Naive thymus-derived CD4-positive, alpha-beta T cell (primary cell): Measurements from ENCODE around the gene SIRT2. TPM values are rescaled to one million over a fixed set of nuclear protein-coding genes. Genes with fewer than 3 reads are reported as not detected.
"Not testable (repeated sequence)": the region's sequence is repeated elsewhere in the genome, so short reads cannot be mapped to it uniquely, and the experiment has no call there.

Experiments
- ATAC-seq: fragments of 150-1000 bp; cut with Tn5 transposase; 2 replicates; pipeline ENCODE4 v1.10.0; 2021; ENCODE audit warnings: mild to moderate bottlenecking, moderate library complexity
- CTCF ChIA-PET: fragments of 350-600 bp; sonication (Branson Sonifier 250); formaldehyde crosslinking; loops from one replicate; lab custom pipeline; 2021; ENCODE audit warnings: antibody characterized with exemption; lab: Charles Lee
- POLR2A ChIA-PET: fragments of 350-600 bp; sonication (Branson Sonifier 250); formaldehyde crosslinking; loops from one replicate; lab custom pipeline; 2021; ENCODE audit warnings: antibody characterized with exemption, inconsistent platforms; lab: Charles Lee
- DNase-seq, 9 donors: peaks; one replicate each; pipeline versions ENCODE4 v3.0.0 to v3.0.0-alpha.2; 2020 to 2022; ENCODE audit warnings: mixed read lengths in 1 of 9
- H3K27ac ChIP-seq: one replicate; pipeline ENCODE4 v1.7.0; 2013; ENCODE audit warnings: mild to moderate bottlenecking, low read depth, low read length, moderate library complexity
- H3K27me3 ChIP-seq, 2 donors: one replicate each; pipeline ENCODE4 v1.7.0; 2013; ENCODE audit warnings: low read length in 2 of 2, mild to moderate bottlenecking in 2 of 2, moderate library complexity in 2 of 2; ENCODE audit not compliant: control insufficient read depth in 2 of 2, insufficient read depth in 2 of 2
- H3K36me3 ChIP-seq, 3 experiments: 1 replicate in 2 of 3; 2 replicates in 1 of 3; pipeline ENCODE4 v1.7.0; 2013; ENCODE audit warnings: low read length in 3 of 3, mild to moderate bottlenecking in 3 of 3, moderate library complexity in 1 of 3; ENCODE audit not compliant: insufficient read depth in 3 of 3, control insufficient read depth in 2 of 3
- H3K4me1 ChIP-seq, 2 donors: one replicate each; pipeline ENCODE4 v1.7.0; 2013; ENCODE audit warnings: low read length in 2 of 2, mild to moderate bottlenecking in 2 of 2, moderate library complexity in 1 of 2; ENCODE audit not compliant: control insufficient read depth in 2 of 2, insufficient read depth in 2 of 2
- H3K4me3 ChIP-seq: 2 replicates; pipeline ENCODE4 v1.7.0; 2013; ENCODE audit warnings: mild to moderate bottlenecking, low read length
- H3K9me3 ChIP-seq, 3 experiments: 1 replicate in 2 of 3; 2 replicates in 1 of 3; pipeline ENCODE4 v1.7.0; 2013; ENCODE audit warnings: low read length in 3 of 3; ENCODE audit not compliant: control insufficient read depth in 2 of 3
- H3K27ac Mint-ChIP-seq, 9 donors: one replicate each; pipeline ENCODE4 v1.8.0; 2020 to 2022; ENCODE audit warnings: mixed read lengths in 9 of 9, mild to moderate bottlenecking in 8 of 9, moderate library complexity in 5 of 9, inconsistent platforms in 2 of 9
- H3K27me3 Mint-ChIP-seq, 5 donors: one replicate each; pipeline ENCODE4 v1.8.0; 2021 to 2022; ENCODE audit warnings: mixed read lengths in 5 of 5, mild to moderate bottlenecking in 1 of 5
- H3K36me3 Mint-ChIP-seq, 5 donors: one replicate each; pipeline ENCODE4 v1.8.0; 2020 to 2022; ENCODE audit warnings: mixed read lengths in 5 of 5, mild to moderate bottlenecking in 3 of 5, inconsistent platforms in 1 of 5
- H3K4me1 Mint-ChIP-seq, 7 donors: one replicate each; pipeline ENCODE4 v1.8.0; 2020 to 2022; ENCODE audit warnings: mixed read lengths in 7 of 7, mild to moderate bottlenecking in 3 of 7, inconsistent platforms in 1 of 7
- H3K4me3 Mint-ChIP-seq, 10 donors: one replicate each; pipeline ENCODE4 v1.8.0; 2020 to 2022; ENCODE audit warnings: mild to moderate bottlenecking in 10 of 10, mixed read lengths in 10 of 10, moderate library complexity in 6 of 10, inconsistent platforms in 2 of 10
- H3K9me3 Mint-ChIP-seq, 11 donors: one replicate each; pipeline ENCODE4 v1.8.0; 2020 to 2022; ENCODE audit warnings: mixed read lengths in 11 of 11, mild to moderate bottlenecking in 4 of 11, inconsistent platforms in 1 of 11, moderate library complexity in 1 of 11
- intact Hi-C, 2 donors: fragments of 100-400 bp; cut with micrococcal nuclease; formaldehyde crosslinking; loops; one replicate each; pipeline ENCODE4 v1.15.1; 2023
- polyA plus RNA-seq, 2 donors: library from polyadenylated mRNA; unstranded; fragments of 300-500 nt; fragmentation: Illumina TruSeq; gene quantifications; one replicate each; pipeline ENCODE4 v1.2.3, GENCODE V29; 2021
- total RNA-seq, 6 experiments: library from RNA in 5 of 6; stranded (reverse) in 5 of 6; gene quantifications; 1 replicate in 5 of 6; 2 replicates in 1 of 6; pipeline ENCODE4 v1.2.3 and lab custom pipeline; 2021 to 2026

Gene SIRT2
- total and polyA plus RNA-seq, 7 experiments from 2014 or later: 30.7 to 78.5 (median 47.5) TPM

- Mint-ChIP-seq H3K27ac (peak overlapping the region in 1 of 9 donors; percentile 55), H3K27me3 (peaks cover 4 to 25% (median 5%) of the 10 kb centered on the region in 5 donors), H3K4me3 (peak overlapping the region in 1 of 10 donors; percentile 19), H3K9me3 (peaks cover 0 to 2% (median 0%) of the 10 kb centered on the region in 11 donors), H3K4me1 (peaks cover 0 to 21% (median 6%) of the 10 kb centered on the region in 7 donors), H3K36me3 (no peaks in the 10 kb centered on the region)
- Histone ChIP-seq H3K36me3 (no peaks in the 10 kb centered on the region), H3K9me3 (no peaks in the 10 kb centered on the region), H3K4me1 (no peaks in the 10 kb centered on the region), H3K27ac (no peak overlapping the region), H3K27me3 (no peaks in the 10 kb centered on the region), H3K4me3 (no peak overlapping the region)
- ChIA-PET CTCF (no interaction called here), POLR2A (no interaction called here)
- ATAC-seq: no peak
- no peak for DNase-seq
- intact Hi-C loops: no loop called here
These were observed 42.6 kb upstream of the SIRT2 start for GRCh38 chr19:38941979-38942378.

GRCh38 chr19:38941466-38941865 is 42.0 kb upstream of the SIRT2 start:
- H3K27ac ChIP-seq, H3K36me3 Mint-ChIP-seq, intact Hi-C loops, POLR2A ChIA-PET, H3K9me3 Mint-ChIP-seq, H3K27me3 ChIP-seq, H3K4me1 ChIP-seq, ATAC-seq, DNase-seq, H3K9me3 ChIP-seq, H3K4me3 ChIP-seq, H3K36me3 ChIP-seq: not testable (repeated sequence)
- Mint-ChIP-seq H3K27me3 (peaks cover 4 to 25% (median 5%) of the 10 kb centered on the region in 5 donors), H3K27ac (peak overlapping the region in 1 of 9 donors; percentile 55), H3K4me1 (peaks cover 0 to 21% (median 6%) of the 10 kb centered on the region in 7 donors), H3K4me3 (peak overlapping the region in 2 of 10 donors; percentile 19 to 37)
- CTCF ChIA-PET: interaction anchor here (1.7 kb wide), 1 partner anchor 10 kb away, joined by 4 read pairs; no protein-coding TSS in a partner anchor

- peak overlapping the region in 1 of 9 donors; percentile 16 for H3K27ac Mint-ChIP-seq
- Histone ChIP-seq H3K27ac (no peak overlapping the region), H3K27me3 (no peaks in the 10 kb centered on the region), H3K4me1 (no peaks in the 10 kb centered on the region), H3K4me3 (no peak overlapping the region), H3K9me3 (no peaks in the 10 kb centered on the region), H3K36me3 (peaks cover 0 to under 1% (median 0%) of the 10 kb centered on the region in 3 experiments)
- peaks cover 4 to 25% (median 5%) of the 10 kb centered on the region in 5 donors for H3K27me3 Mint-ChIP-seq
- peaks cover 0 to 11% (median 3%) of the 10 kb centered on the region in 11 donors for H3K9me3 Mint-ChIP-seq
- DNase-seq (no peak), ATAC-seq (no peak)
- H3K4me3 Mint-ChIP-seq: no peak overlapping the region
- intact Hi-C loops: loop anchor here in 1 of 2 donors (10.0 kb wide), 2 partner anchors 425 to 895 kb away; partner anchors contain the start of gene DYRK1B
- H3K36me3 Mint-ChIP-seq: peaks cover 0 to 12% (median 9%) of the 10 kb centered on the region in 5 donors
- POLR2A ChIA-PET: no interaction called here
- CTCF ChIA-PET: interaction anchor here (1.7 kb wide), 1 partner anchor 8 kb away, joined by 4 read pairs; no protein-coding TSS in a partner anchor
- peaks cover 0 to 21% (median 6%) of the 10 kb centered on the region in 7 donors for H3K4me1 Mint-ChIP-seq
These were observed 40.5 kb upstream of the SIRT2 start for GRCh38 chr19:38939957-38940356.

GRCh38 chr19:38933544-38933943 is 34.1 kb upstream of the SIRT2 start:
- Mint-ChIP-seq H3K36me3 (peaks cover 0 to 32% (median 17%) of the 10 kb centered on the region in 5 donors), H3K4me3 (peak overlapping the region in 4 of 10 donors; percentile 17 to 64 (median 48)), H3K9me3 (peaks cover 0 to 16% (median 4%) of the 10 kb centered on the region in 11 donors), H3K4me1 (peaks cover 22 to 39% (median 33%) of the 10 kb centered on the region in 7 donors), H3K27me3 (peaks cover 0 to 5% (median 0%) of the 10 kb centered on the region in 5 donors), H3K27ac (no peak overlapping the region)
- DNase-seq: no peak
- no peak overlapping the region for H3K27ac ChIP-seq
- ChIA-PET POLR2A (interaction anchor here (0.6 to 4.3 kb wide), 3 partner anchors 199 to 1348 kb away, joined by 3 to 17 read pairs (median 4); partner anchors contain the start of gene FAM98C), CTCF (interaction anchor here (1.1 kb wide), 1 partner anchor 531 kb away, joined by 4 read pairs; the partner anchor contains the start of gene FAM98C)
- intact Hi-C loops: loop anchor here (5.0 to 10.0 kb wide), 3 partner anchors 419 to 1009 kb away; partner anchors contain the start of gene DYRK1B (in 1 of the 2)
- H3K9me3 ChIP-seq: no peaks in the 10 kb centered on the region
- H3K4me1 ChIP-seq: peaks cover 21 to 27% of the 10 kb centered on the region in 2 donors
- ATAC-seq: no peak
- no peak overlapping the region for H3K4me3 ChIP-seq
- peaks cover 0 to 23% (median 0%) of the 10 kb centered on the region in 3 experiments for H3K36me3 ChIP-seq
- no peaks in the 10 kb centered on the region for H3K27me3 ChIP-seq

- DNase-seq: peak in 6 of 9 donors; percentile 18 to 43 (median 28)
- H3K36me3 Mint-ChIP-seq: peaks cover 0 to 33% (median 19%) of the 10 kb centered on the region in 5 donors
- peak overlapping the region in 3 of 9 donors; percentile 48 to 100 (median 61) for H3K27ac Mint-ChIP-seq
- H3K4me1 ChIP-seq: peaks cover 21 to 34% of the 10 kb centered on the region in 2 donors
- H3K9me3 Mint-ChIP-seq: peaks cover 0 to 16% (median 4%) of the 10 kb centered on the region in 11 donors
- no peaks in the 10 kb centered on the region for H3K27me3 ChIP-seq
- peaks cover 22 to 47% (median 38%) of the 10 kb centered on the region in 7 donors for H3K4me1 Mint-ChIP-seq
- H3K27me3 Mint-ChIP-seq: peaks cover 0 to 2% (median 0%) of the 10 kb centered on the region in 5 donors
- ATAC-seq: no peak
- intact Hi-C loops: loop anchor here (5.0 to 10.0 kb wide), 3 partner anchors 418 to 1010 kb away; partner anchors contain the start of gene DYRK1B (in 1 of the 2)
- CTCF ChIA-PET: interaction anchor here (0.6 to 2.5 kb wide), 5 partner anchors 8 to 530 kb away, joined by 3 to 15 read pairs (median 4); partner anchors contain the start of genes FAM98C and RINL
- H3K27ac ChIP-seq: no peak overlapping the region
- no peak overlapping the region for H3K4me3 ChIP-seq
- no peaks in the 10 kb centered on the region for H3K9me3 ChIP-seq
- peaks cover 0 to 23% (median 0%) of the 10 kb centered on the region in 3 experiments for H3K36me3 ChIP-seq
- H3K4me3 Mint-ChIP-seq: peak overlapping the region; percentile 23 to 100 (median 64)
- POLR2A ChIA-PET: interaction anchor here (0.6 to 4.3 kb wide), 3 partner anchors 24 to 1349 kb away, joined by 3 to 17 read pairs (median 4); no protein-coding TSS in a partner anchor
These were observed 33.2 kb upstream of the SIRT2 start for GRCh38 chr19:38932425-38933179.

GRCh38 chr19:38931521-38931793 is 32.0 kb upstream of the SIRT2 start:
- CTCF ChIA-PET: interaction anchor here (0.6 to 2.9 kb wide), 6 partner anchors 9 to 614 kb away, joined by 3 to 21 read pairs (median 6); partner anchors contain the start of genes FAM98C, NFKBIB, RINL and SIRT2
- Mint-ChIP-seq H3K27me3 (peaks cover 0 to 2% (median 0%) of the 10 kb centered on the region in 5 donors), H3K4me3 (peak overlapping the region; percentile 94 to 100 (median 98)), H3K9me3 (peaks cover 0 to 16% (median 4%) of the 10 kb centered on the region in 11 donors), H3K36me3 (peaks cover 0 to 33% (median 19%) of the 10 kb centered on the region in 5 donors), H3K27ac (peak overlapping the region; percentile 60 to 100 (median 98)), H3K4me1 (peaks cover 22 to 47% (median 39%) of the 10 kb centered on the region in 7 donors)
- intact Hi-C loops: loop anchor here (2.0 to 10.0 kb wide), 6 partner anchors 53 to 1011 kb away; partner anchors contain the start of genes DYRK1B (in 1 of the 2) and RINL (in 1 of the 2)
- ATAC-seq (no peak), DNase-seq (no peak)
- peaks cover 21 to 43% of the 10 kb centered on the region in 2 donors for H3K4me1 ChIP-seq
- POLR2A ChIA-PET: interaction anchor here (0.6 to 4.3 kb wide), 8 partner anchors 53 to 688 kb away, joined by 3 to 21 read pairs (median 4); partner anchors contain the start of genes ACTN4, FAM98C, PSMD8 and RINL
- no peaks in the 10 kb centered on the region for H3K27me3 ChIP-seq
- no peaks in the 10 kb centered on the region for H3K9me3 ChIP-seq
- peak overlapping the region; percentile 91 for H3K27ac ChIP-seq
- peak overlapping the region; percentile 94 for H3K4me3 ChIP-seq
- peaks cover 0 to 23% (median 0%) of the 10 kb centered on the region in 3 experiments for H3K36me3 ChIP-seq
